Measurements from ENCODE around the gene ABO. TPM values are rescaled to one million over a fixed set of nuclear protein-coding genes. Genes with fewer than 3 reads are reported as not detected.
"Not testable (repeated sequence)": the region's sequence is repeated elsewhere in the genome, so short reads cannot be mapped to it uniquely, and the experiment has no call there.

ABO gene
- total RNA-seq, 1 experiment from 2014 or later, result not detected

DNA sequence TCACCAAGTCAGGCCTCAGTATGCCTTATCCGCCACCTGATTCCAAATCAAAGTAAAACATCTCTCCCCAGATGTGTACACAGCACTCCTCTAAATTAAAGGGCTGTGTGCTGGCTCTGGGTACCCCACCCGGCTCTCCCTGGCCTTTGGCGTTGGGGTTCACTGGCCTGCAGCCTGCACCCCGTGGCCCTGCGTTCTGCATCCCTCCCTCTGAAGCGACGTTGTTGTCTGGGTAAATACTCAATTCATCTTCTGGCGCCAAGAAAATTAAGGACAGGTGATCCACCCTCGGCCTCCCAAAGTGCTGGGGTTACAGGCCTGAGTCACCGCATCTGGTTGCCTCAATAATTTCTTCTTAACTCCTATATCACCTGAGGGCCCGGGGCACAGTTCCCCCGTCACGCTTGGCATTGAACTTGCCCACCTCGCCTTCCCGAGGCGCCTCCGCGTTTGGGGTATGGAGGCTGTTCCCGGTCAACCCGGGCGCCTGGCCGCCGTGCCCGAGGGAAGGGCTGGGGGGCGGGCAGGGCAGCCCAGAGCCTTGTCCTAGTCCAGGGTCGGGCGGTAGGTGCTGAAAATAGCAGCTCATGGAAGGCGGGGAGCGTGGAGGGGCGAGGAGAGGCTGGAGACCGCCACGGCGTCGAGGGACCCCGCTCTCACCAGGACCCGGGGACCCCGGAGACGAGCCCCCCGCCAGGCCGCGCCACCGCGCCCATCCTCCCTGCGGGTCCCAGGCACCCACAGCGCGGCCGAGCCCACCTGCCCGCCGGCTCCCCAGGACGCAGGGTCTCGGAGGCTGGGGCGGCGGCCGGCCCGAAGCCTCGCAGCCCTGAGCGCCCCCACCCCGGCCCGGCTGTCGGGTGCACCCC is 531 bp downstream of the ABO start:
- H3K9me3 ChIP-seq, result no peaks in the 10 kb centered on the region
- DNase-seq, result no peak
- H3K4me3 ChIP-seq, result no peak overlapping the region
- no peaks in the 10 kb centered on the region; the same call in 1 of the 2 replicates for H3K27me3 ChIP-seq
- H3K36me3 ChIP-seq, result no peaks in the 10 kb centered on the region

DNA sequence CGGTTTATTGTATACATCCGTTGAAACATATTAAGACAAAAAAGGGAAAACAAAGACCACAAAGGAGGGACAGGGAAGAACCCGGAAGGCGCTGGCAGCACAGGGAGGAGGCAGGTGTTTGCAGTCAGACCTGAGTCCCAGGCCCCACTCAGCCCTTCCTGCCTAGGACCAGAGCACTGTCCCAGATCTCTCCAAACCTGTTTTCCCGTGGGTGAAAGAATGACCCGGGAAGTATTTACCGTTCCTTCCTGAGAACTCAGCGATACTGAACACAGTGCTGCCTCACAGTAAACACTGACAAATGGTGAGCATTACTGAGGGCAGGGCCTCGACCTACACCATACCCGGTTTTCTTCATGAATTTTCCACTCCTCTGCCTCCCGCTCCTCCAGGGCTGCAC is 1.2 kb downstream of the ABO start:
- H3K27me3 ChIP-seq, result no peaks in the 10 kb centered on the region; the same call in 1 of the 2 replicates
- H3K4me3 ChIP-seq, result no peak overlapping the region
- no peaks in the 10 kb centered on the region for H3K36me3 ChIP-seq
- DNase-seq, result no peak
- no peaks in the 10 kb centered on the region for H3K9me3 ChIP-seq

DNA sequence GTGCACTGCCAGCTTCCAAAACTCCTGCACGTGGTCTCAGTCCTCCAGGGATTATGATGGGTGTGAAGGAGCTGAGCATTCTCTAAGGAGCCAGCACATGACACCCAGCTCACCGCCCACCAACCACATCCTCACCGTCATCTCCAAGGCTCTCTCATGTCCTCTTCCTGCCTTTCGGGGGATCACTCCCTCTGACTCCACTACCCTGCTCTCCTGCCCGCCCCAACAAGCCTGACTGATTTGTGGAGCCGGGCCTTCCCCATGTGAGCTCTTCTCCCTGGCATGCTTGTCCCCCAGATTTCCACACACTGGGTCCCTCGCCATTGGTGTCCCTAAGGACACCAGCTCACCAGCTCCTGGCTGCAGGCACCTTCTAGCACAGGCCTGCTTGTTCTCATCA is 1.9 kb downstream of the ABO start:
- no peak overlapping the region for H3K4me3 ChIP-seq

DNA sequence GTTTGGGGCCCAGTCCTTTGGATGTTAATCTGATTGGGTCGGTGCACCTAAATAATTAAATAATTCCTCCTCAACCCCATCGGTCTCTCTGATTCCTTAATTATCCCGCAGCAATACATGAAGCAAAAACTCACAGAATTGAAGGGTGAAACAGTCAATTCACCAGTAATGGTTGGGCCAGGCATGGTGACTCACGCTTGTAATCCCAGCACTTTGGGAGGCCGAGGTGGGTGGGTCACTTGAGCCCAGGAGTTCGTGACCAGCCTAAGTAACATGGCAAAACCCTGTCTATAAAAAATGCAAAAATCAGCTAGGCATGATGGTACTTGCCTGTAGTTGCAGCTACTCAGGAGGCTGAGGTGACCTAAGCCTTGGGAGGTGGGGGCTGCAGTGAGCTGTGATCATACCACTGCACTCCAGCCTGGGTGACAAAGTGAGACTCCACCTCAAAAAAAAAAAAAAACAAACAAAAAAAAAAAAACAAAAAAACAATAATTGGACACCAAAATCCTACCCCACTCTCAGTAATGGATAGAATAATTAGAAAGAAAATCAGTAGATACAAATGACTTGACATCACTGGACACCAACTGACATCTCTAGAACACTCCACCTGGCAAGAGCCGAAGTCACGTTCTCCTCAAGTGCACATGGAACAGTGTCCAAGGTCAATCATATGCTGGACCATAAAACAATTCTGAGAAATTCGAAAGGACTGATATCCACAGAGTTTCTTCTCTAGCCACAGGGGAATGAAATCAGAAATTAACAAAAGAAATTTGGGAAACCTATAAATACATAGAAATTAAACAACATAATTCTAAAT is 5.3 kb downstream of the ABO start:
- Histone ChIP-seq H3K36me3 (no peaks in the 10 kb centered on the region), H3K4me3 (no peak overlapping the region), H3K9me3 (no peaks in the 10 kb centered on the region), H3K27me3 (no peaks in the 10 kb centered on the region)
- peak; percentile 51 for DNase-seq

More for the DNA sequence above, 1.9 kb downstream of the ABO start:
- H3K27me3 ChIP-seq, result no peaks in the 10 kb centered on the region; the same call in 1 of the 2 replicates
- H3K9me3 ChIP-seq, result no peaks in the 10 kb centered on the region
- DNase-seq, result no peak
- H3K36me3 ChIP-seq, result no peaks in the 10 kb centered on the region

DNA sequence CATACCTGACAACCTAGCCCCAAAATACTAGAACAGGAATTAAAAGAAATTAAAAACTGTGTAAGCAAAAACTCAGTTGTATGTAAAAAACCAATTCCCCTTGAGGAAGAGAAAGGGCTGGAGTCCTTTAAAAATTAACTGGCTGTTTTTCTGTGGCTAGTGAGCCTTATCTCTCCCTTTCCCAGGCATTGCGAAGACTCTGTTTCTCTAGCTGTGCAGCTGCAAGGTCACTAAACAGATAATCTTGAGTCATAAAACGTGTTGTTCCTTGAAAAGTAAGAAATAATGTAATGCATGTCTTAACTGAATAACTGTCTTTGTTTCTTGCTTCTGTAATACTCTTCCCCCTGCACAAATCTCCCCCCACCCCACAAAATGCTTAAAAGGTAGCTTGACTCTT is 5.9 kb downstream of the ABO start:
- not testable (repeated sequence) for H3K27me3 ChIP-seq, H3K9me3 ChIP-seq, H3K36me3 ChIP-seq, DNase-seq, H3K4me3 ChIP-seq

DNA sequence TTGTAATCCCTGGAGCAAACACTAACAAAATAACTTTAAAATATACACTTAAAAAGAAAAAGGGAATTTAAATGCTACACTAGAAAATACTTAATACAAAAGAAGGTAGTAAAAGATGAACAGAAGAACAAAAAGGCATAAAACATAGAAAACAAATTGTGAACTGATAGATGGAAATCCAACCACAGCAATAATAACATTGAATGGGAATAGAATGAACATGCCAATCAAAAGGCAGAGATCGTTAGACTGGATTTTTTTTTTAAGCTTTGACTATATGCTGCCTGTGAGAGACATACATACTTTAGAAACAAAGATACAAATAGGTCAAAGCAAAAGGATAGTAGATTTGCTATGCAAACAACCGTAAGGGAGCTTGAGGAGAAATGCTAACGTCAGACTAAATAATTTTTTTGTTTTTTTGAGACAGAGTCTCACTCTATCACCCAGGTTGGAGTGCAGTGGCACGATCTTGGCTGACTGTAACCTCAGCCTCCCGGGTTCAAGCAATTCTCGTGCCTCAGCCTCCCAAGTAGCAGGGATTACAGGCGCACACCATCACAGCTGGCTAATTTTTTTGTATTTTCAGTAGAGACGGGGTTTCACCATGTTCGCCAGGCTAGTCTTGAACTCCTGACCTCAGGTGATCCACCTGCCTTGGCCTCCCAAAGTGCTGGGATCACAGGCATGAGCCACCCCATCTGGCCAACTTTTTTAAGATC is 6.5 kb downstream of the ABO start:
- H3K36me3 ChIP-seq, result no peaks in the 10 kb centered on the region
- H3K4me3 ChIP-seq, result no peak overlapping the region
- no peak for DNase-seq
- H3K9me3 ChIP-seq, result no peaks in the 10 kb centered on the region
- H3K27me3 ChIP-seq, result no peaks in the 10 kb centered on the region

DNA sequence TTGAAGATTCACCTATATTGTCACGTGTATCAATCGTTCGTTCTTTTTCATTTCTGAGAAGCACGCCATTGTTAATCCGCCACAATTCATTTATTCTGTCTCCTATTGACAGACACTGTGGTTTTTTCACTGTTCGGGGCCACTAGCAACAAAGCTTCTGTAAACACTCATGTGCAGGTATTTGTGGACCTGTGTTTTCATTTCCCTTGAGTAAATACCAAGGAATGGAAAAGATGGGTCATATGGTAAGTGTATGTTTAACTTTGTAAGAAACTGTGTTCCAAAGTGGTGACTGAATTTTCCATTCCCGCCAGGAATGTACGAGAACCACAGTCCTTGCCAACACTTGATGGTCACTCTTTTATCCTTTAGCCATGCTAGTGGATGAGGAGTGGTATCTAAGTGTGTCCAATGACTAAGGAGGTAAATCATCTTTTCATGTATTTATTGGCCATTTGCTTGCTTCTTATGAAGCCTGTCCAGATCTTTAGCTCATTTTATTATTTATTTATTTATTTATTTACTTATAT is 10.7 kb downstream of the ABO start:
- DNase-seq, result no peak
- Histone ChIP-seq H3K27me3 (no peaks in the 10 kb centered on the region), H3K36me3 (no peaks in the 10 kb centered on the region), H3K4me3 (no peak overlapping the region), H3K9me3 (no peaks in the 10 kb centered on the region)

DNA sequence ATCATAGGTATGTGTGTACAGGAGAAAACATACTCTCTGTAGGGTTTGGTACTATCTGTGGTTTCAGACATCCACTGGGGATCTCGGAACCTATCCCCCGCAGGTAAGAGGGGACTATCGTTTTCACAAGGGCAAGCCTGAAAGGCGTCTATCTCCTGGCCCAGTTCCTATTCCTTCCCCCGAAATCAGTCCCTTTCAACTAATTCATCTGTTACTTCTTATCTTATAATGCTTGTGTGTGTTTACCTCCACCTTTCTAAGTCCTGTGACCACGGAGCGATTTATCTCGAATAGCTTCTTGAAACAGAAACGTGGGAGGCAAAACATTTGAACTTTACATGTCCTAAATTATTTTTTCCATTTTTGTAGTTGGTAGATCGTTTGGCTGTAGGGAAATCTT is 11.4 kb downstream of the ABO start:
- H3K36me3 ChIP-seq, result no peaks in the 10 kb centered on the region
- H3K27me3 ChIP-seq, result no peaks in the 10 kb centered on the region
- H3K9me3 ChIP-seq, result no peaks in the 10 kb centered on the region
- no peak overlapping the region for H3K4me3 ChIP-seq
- DNase-seq, result no peak

DNA sequence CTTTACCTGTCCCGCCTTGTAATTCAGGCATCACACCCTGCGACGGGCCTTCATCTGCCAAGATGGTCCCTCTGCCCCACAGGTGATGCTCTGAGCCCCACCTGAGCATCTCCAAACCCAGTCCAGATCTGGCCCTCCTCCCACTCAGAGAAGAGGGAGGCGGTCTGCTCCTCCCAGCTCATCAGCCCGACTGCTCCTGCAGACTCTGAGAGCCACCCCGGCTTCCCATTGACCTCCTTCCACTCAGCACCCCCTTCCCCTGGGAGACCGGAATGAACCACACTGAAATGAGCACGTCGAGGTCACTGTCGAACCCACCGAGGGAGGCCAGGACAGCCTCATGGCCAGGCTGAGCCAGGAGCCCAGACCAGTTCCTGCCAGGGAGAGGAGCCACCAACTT is 12.8 kb downstream of the ABO start:
- Histone ChIP-seq H3K27me3 (no peaks in the 10 kb centered on the region), H3K4me3 (no peak overlapping the region), H3K9me3 (no peaks in the 10 kb centered on the region), H3K36me3 (no peaks in the 10 kb centered on the region)
- DNase-seq, result no peak

DNA sequence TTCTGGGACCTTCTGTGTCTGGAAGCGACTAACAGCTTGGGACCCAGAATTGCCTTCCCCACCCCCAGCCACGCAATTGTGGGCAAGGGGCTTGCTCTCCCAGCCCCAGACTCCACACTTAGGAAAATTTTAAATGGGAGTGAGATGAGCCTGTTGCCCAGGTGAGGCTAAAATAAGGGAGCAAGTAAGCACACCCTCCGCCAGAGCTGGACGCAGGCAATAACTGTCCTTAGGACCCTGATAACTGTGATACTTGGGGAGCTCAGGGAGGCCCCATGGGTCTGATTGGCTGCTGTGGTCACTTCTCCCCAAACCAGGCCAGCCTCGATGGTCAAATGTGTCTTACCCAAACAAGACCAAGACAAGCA is 13.3 kb downstream of the ABO start:
- Histone ChIP-seq H3K36me3 (no peaks in the 10 kb centered on the region), H3K9me3 (no peaks in the 10 kb centered on the region), H3K27me3 (no peaks in the 10 kb centered on the region), H3K4me3 (no peak overlapping the region)
- no peak for DNase-seq

DNA sequence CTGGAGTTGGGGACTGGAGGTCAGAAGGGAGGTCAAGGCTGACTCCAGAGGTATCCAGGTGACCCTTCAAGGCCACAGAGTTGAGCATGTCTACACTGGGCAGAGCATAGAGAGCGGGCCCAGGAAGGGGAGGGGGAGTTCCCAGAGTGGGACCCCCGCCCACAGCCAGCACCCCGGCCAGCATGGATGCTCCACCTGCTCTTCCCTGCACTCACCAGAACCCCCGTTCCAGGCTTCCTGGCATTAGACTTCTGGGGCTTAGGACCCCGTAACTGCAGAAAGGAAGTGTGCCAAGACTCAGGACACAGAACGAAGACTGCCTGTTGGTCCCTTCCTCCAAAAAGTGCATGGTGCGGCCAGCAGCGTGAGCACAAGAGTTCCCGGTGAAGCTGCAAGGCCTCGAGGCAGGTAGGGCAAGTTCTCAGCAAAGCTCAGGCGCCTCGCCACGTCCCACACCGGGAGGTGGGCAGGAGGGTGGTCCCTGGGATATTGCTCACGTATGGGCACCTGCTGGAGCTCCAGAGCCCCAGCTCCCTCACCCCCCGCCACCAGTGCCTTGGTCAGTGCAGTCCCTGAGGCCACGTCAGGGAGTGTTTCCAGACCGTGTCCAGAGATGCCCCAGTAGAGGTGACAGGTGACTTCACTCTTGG is 13.8 kb downstream of the ABO start:
- no peak for DNase-seq
- no peaks in the 10 kb centered on the region for H3K27me3 ChIP-seq
- H3K4me3 ChIP-seq, result no peak overlapping the region
- no peaks in the 10 kb centered on the region for H3K9me3 ChIP-seq
- no peaks in the 10 kb centered on the region for H3K36me3 ChIP-seq

DNA sequence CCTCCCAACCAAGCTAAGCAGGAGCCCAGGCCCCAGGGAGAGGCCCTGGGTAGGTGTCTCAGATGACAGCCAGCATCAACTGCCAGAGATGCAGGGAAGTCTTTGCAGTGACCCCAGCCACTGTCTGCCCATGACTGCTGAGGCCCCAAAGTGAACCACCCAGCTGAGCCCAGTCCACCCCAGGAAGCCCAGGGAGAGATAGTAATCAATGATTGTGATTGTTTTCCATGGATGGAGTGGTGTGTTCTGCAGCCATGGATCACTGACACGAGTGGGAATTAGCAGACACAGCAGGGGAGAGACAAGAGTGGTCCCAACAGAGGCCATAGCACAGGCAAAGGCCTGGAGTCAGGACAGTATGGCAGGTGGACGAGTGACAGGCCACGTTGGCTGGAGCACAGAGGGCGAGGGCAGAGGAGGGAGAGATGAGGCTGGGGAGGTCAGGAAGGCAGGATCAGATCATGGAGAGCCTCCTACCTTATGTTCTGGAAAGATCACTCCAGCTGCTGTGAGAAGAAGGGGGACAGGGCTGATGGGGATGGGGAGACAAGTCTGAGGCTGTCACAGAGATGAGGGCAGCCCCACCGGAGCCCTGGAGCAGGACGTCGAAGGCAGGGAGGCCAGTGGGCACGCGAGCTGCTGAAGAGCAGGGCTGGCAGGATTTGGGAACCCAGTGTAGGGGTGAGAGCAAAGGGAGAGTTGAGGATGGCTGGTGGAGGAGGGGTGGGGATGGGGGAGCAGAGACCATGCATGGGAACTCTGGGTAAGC is 14.5 kb downstream of the ABO start:
- H3K36me3 ChIP-seq, result no peaks in the 10 kb centered on the region
- no peaks in the 10 kb centered on the region for H3K9me3 ChIP-seq
- no peaks in the 10 kb centered on the region for H3K27me3 ChIP-seq
- no peak overlapping the region for H3K4me3 ChIP-seq
- DNase-seq, result no peak

DNA sequence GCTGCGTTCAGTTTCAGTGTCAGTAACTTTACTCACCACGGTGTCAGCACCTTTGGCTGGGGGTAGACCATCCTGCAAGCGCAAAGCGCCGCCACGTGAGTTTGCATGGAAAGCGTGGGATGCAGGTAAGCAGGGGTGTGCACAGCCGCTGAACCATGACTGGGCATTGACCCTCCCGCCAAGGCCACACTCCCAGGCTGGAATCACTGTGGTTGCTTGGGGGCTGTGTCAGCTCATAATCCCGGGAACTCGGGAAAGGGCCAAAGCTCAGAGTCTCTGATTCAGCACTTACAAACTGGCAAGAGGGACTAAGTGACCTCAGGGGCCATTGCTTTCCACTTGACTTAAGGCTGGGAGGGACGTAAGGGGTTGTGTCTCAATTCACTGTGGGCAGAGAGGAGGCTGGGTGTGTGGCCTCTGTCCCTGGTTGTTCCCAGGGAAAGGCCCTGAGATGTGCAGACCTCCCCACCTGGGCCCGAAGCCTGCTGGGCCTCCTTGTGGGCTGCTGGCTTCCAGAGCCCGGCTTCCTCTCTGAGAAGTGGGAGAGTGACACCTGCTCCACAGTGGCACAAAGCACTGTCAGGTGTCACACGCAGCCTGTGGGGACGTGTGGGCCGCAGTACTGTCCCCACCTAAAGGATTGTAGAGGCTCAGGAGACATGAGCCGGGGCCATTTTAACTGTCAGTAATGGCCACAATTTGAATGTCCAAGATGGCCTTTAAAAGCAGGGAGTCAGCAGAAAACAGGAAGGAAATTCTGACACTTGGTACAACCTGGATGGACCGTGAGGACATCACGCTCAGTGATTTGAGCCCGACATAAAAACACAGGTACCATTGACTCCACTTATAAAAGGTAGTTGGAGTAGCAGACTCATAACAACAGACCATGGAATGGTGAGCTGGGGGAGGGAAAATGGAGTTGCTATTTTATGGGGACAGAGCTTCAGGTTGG is 16.7 kb downstream of the ABO start:
- no peak for DNase-seq

DNA sequence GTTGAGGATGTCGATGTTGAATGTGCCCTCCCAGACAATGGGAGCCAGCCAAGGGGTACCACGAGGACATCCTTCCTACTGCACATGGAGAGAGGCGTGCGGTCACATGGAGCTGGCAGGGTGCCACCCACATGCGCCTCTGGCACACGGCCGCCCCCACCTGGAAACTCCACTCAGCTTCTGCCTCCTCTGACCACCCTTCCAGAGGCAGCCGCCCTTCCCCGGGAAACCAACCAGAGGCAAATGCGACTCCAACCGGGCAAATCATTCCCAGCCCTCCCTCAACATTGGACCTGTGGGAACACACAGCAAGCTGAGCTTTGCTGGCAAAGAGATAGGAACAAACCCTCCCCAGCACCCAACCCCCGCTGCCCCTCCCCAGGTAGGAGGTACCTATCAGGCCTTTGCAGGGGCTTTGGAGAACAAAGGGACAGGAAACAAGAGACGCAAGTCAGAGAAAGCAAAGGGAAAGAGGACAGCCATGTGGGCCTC is 17.5 kb downstream of the ABO start:
- no peak overlapping the region for H3K4me3 ChIP-seq
- no peak for DNase-seq
- H3K36me3 ChIP-seq, result no peaks in the 10 kb centered on the region
- no peaks in the 10 kb centered on the region for H3K27me3 ChIP-seq
- H3K9me3 ChIP-seq, result no peaks in the 10 kb centered on the region

More for the DNA sequence above, 16.7 kb downstream of the ABO start:
- no peaks in the 10 kb centered on the region for H3K36me3 ChIP-seq
- no peaks in the 10 kb centered on the region for H3K27me3 ChIP-seq
- H3K9me3 ChIP-seq, result no peaks in the 10 kb centered on the region
- H3K4me3 ChIP-seq, result no peak overlapping the region

DNA sequence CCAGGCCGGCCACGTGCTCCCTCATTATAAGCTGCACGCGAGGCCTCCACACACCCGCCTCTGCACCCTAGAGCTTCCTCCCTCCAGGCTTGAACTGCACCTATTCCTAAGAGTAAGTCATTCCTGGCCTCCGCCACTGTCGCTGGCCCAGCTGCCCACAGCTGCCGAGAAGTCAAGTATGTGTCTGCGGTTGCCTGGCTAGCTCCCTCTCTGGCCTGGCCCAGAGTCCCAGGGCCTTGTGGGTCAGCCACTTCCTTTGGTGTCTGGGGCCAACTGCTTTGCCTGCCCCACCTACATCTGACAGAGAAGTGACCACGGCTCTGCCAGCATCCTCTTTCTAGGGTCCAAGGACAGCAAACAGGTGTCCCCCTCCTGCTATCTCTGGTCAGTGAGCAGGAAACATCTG is 18.3 kb downstream of the ABO start:
- Histone ChIP-seq H3K4me3 (no peak overlapping the region), H3K36me3 (no peaks in the 10 kb centered on the region), H3K27me3 (no peaks in the 10 kb centered on the region), H3K9me3 (no peaks in the 10 kb centered on the region)
- peak; percentile 47 for DNase-seq
